PC-9 (cell line): ENCODE results near the gene CFAP20DC. TPM values are rescaled to one million over a fixed set of nuclear protein-coding genes. Genes with fewer than 3 reads are reported as not detected.

Experiments used
- BruUV-seq: library from RNA; stranded (reverse); fragments of 400-500 nt; replicated peaks from 2 replicates; lab custom pipeline; 2021; lab: Mats Ljungman, UMichigan
- CTCF ChIA-PET: fragments of 300-600 bp; sonication (Branson Sonifier 250); formaldehyde crosslinking; loops from one replicate; lab custom pipeline; 2022; ENCODE audit warnings: antibody characterized with exemption; lab: Charles Lee
- POLR2A ChIA-PET: fragments of 300-600 bp; sonication (Branson Sonifier 250); formaldehyde crosslinking; loops from one replicate; lab custom pipeline; 2022; ENCODE audit warnings: antibody characterized with exemption; ENCODE audit not compliant: unreplicated experiment; lab: Charles Lee
- DNase-seq, 2 experiments: peaks; one replicate each; pipeline versions ENCODE4 v3.0.0 to v3.0.0-alpha.2; 2015 to 2022; ENCODE audit warnings: mixed read lengths in 1 of 2
- H2AFZ ChIP-seq: fragments of 200-600 bp; sonication (generic); 2 replicates; pipeline ENCODE4 v1.8.1; 2017; ENCODE audit warnings: antibody characterized with exemption
- H3F3A ChIP-seq: fragments of 200-600 bp; sonication (generic); 2 replicates; pipeline ENCODE4 v1.8.1; 2017; ENCODE audit warnings: antibody characterized with exemption, mild to moderate bottlenecking, low read depth; ENCODE audit not compliant: insufficient read depth
- H3K27ac ChIP-seq: fragments of 200-600 bp; sonication (generic); 2 replicates; pipeline ENCODE4 v1.6.1; 2016; ENCODE audit warnings: mixed run types
- H3K27me3 ChIP-seq: fragments of 200-600 bp; sonication (generic); 2 replicates; pipeline ENCODE4 v1.6.1; 2016; ENCODE audit warnings: low read depth, mixed run types; ENCODE audit not compliant: insufficient read depth
- H3K36me3 ChIP-seq: fragments of 200-600 bp; sonication (generic); 2 replicates; pipeline ENCODE4 v1.6.1; 2016; ENCODE audit warnings: low read depth, mixed run types
- H3K4me1 ChIP-seq: fragments of 200-600 bp; sonication (generic); replicated peaks from 2 replicates; pipeline ENCODE4 v1.6.1; 2016; ENCODE audit warnings: mixed run types; ENCODE audit not compliant: insufficient read depth
- H3K4me2 ChIP-seq: fragments of 200-600 bp; sonication (generic); 2 replicates; pipeline ENCODE4 v1.6.1; 2017; ENCODE audit warnings: mixed run types
- H3K4me3 ChIP-seq: fragments of 200-600 bp; sonication (generic); 2 replicates; pipeline ENCODE4 v1.6.1; 2016; ENCODE audit warnings: mixed run types
- H3K79me2 ChIP-seq: fragments of 200-600 bp; sonication (generic); 2 replicates; pipeline ENCODE4 v1.6.1; 2017; ENCODE audit warnings: low read depth, mixed run types
- H3K9me2 ChIP-seq: fragments of 200-600 bp; sonication (generic); 2 replicates; pipeline ENCODE4 v1.8.1; 2017; ENCODE audit warnings: mild to moderate bottlenecking; ENCODE audit not compliant: insufficient read depth
- H3K9me3 ChIP-seq: fragments of 200-600 bp; sonication (generic); 2 replicates; pipeline ENCODE4 v1.8.1; 2016; ENCODE audit warnings: low read depth; ENCODE audit not compliant: insufficient read depth
- H4K20me1 ChIP-seq: fragments of 200-600 bp; sonication (generic); 2 replicates; pipeline ENCODE4 v1.8.1; 2017; ENCODE audit not compliant: insufficient read depth
- EZH2 ChIP-seq: fragments of 200-600 bp; sonication (generic); IDR thresholded peaks from 2 replicates; pipeline ENCODE4 v1.8.0; 2017; ENCODE audit warnings: antibody characterized with exemption, low read depth
- intact Hi-C: fragments of 100-400 bp; cut with micrococcal nuclease; formaldehyde crosslinking; loops from one replicate; pipeline ENCODE4 v1.10.0; 2022; ENCODE audit not compliant: unreplicated experiment
- total RNA-seq: library from RNA; stranded (reverse); gene quantifications from 2 replicates; pipeline ENCODE4 v1.2.3, GENCODE V29; 2021
- TF ChIP-seq, protein P1 (sequence below): fragments of 200-600 bp; sonication (generic); conservative IDR thresholded peaks from 2 replicates; pipeline ENCODE4 v1.6.1; 2017; ENCODE audit warnings: mixed run types, antibody characterized with exemption, mild to moderate bottlenecking, moderate library complexity

The CFAP20DC gene
- total RNA-seq, 1 experiment from 2014 or later, result 6.7 TPM

DNA sequence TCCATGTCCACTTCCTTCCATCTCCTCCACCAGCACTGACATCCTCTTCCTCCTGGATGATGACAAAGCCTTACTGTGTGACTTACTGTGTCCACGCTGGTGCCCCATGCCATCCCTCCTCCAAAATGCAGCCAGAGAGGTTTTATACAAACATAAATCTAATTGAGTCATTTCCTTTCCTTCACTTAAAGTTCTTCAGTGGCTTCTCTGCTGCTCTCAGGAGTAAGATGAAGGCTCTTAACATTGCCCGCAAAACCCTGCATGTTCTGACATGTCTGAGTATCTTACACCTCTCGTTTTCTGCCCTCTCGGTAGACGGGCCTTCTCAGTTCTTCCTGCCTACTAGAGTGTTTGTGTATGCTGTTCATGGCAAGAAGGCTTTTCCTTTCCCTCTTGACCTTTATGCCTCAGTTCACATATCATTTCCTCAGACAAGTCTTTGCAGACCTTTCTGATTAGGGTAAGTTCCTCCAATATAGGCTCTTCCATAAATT lies 175.5 kb downstream of the CFAP20DC start:
- TF ChIP-seq, protein P1, sequence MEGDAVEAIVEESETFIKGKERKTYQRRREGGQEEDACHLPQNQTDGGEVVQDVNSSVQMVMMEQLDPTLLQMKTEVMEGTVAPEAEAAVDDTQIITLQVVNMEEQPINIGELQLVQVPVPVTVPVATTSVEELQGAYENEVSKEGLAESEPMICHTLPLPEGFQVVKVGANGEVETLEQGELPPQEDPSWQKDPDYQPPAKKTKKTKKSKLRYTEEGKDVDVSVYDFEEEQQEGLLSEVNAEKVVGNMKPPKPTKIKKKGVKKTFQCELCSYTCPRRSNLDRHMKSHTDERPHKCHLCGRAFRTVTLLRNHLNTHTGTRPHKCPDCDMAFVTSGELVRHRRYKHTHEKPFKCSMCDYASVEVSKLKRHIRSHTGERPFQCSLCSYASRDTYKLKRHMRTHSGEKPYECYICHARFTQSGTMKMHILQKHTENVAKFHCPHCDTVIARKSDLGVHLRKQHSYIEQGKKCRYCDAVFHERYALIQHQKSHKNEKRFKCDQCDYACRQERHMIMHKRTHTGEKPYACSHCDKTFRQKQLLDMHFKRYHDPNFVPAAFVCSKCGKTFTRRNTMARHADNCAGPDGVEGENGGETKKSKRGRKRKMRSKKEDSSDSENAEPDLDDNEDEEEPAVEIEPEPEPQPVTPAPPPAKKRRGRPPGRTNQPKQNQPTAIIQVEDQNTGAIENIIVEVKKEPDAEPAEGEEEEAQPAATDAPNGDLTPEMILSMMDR, result no peak
- TF ChIP-seq EZH2, result no peak
- ChIA-PET CTCF (no interaction called here), POLR2A (no interaction called here)
- H3K27ac ChIP-seq, result no peak overlapping the region
- H3K4me2 ChIP-seq, result no peak overlapping the region
- BruUV-seq, result no TSS peak
- no peaks in the 10 kb centered on the region for H3K9me3 ChIP-seq
- intact Hi-C loops, result no loop called here
- H3K4me1 ChIP-seq, result peaks cover 6% of the 10 kb centered on the region; the same call in 1 of the 2 replicates
- H2AFZ ChIP-seq, result no peak overlapping the region
- no peaks in the 10 kb centered on the region for H4K20me1 ChIP-seq
- H3K9me2 ChIP-seq, result no peaks in the 10 kb centered on the region
- no peak overlapping the region for H3K4me3 ChIP-seq
- no peaks in the 10 kb centered on the region for H3K27me3 ChIP-seq
- no peaks in the 10 kb centered on the region for H3K36me3 ChIP-seq
- DNase-seq, result no peak
- no peaks in the 10 kb centered on the region for H3K79me2 ChIP-seq
- H3F3A ChIP-seq, result 0 out of 2 replicates have a peak, but pooled peaks cover 6% of the 10 kb centered on the region

DNA sequence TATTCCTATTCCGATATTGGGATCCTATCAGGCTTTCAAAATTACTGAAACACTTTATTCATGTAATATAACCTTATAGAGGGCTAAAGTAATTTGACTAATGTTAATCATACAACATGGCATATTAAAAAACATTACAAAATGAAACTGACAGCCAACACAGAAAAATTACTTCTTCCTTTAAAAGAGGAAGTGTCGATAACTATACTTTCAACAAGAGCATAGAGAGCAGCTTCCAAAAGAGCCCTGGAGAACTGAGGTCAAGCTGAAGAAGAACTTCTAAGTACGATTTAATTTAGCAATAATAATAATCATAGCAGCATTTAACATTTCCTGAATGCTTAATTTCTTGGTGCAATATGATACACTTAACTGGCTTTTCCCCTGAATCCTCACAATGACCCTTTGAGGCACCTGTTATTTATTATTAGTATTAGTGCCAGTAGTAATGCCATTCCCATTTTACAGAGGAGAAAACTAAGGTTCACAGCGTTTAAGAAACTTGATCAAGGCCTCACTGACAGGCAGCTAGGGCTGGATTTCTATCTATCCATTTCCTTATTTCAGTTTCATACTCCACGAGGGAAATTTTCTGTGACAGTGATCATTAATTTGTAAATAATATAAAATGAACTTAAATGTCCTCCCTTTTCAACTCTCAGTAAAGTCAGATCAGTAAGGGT lies 181.6 kb downstream of the CFAP20DC start:
- Histone ChIP-seq H3K79me2 (no peaks in the 10 kb centered on the region), H3K4me2 (no peak overlapping the region), H3K27ac (no peak overlapping the region), H3K27me3 (no peaks in the 10 kb centered on the region), H3K36me3 (no peaks in the 10 kb centered on the region), H3K9me3 (no peaks in the 10 kb centered on the region), H3K4me3 (no peak overlapping the region), H3K9me2 (no peaks in the 10 kb centered on the region), H3K4me1 (no peaks in the 10 kb centered on the region), H3F3A (no peaks in the 10 kb centered on the region), H2AFZ (no peak overlapping the region), H4K20me1 (no peaks in the 10 kb centered on the region)
- no TSS peak for BruUV-seq
- TF ChIP-seq, protein P1, result no peak
- ChIA-PET POLR2A (no interaction called here), CTCF (no interaction called here)
- intact Hi-C loops, result no loop called here
- no peak for DNase-seq

DNA sequence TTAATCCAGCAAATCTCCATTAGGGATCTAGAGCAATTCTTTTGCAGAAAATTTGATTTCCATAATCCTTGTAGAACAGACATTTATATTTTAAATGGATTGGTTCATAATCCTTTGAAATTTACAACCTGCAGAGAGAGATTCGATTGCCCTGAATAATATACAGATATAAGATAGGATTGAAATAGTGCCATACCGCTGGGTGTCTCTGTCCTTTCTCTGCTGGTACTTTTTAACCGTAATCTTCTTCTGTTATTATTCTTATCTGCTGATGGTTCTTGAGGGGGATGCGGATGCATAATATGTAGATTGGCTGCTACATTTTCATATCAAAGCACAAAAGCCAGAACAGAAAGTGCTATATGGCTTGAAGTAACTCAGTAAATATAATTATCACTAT lies 182.2 kb downstream of the CFAP20DC start:
- no peak overlapping the region for H3K4me3 ChIP-seq
- H3K27me3 ChIP-seq, result no peaks in the 10 kb centered on the region
- H3K9me2 ChIP-seq, result no peaks in the 10 kb centered on the region
- no peak overlapping the region for H2AFZ ChIP-seq
- H3K9me3 ChIP-seq, result no peaks in the 10 kb centered on the region
- H3K36me3 ChIP-seq, result no peaks in the 10 kb centered on the region
- H3K4me1 ChIP-seq, result no peaks in the 10 kb centered on the region
- H3K4me2 ChIP-seq, result no peak overlapping the region
- no peaks in the 10 kb centered on the region for H4K20me1 ChIP-seq
- CTCF ChIA-PET, result no interaction called here
- intact Hi-C loops, result no loop called here
- H3F3A ChIP-seq, result no peaks in the 10 kb centered on the region
- TF ChIP-seq, protein P1, result no peak
- TF ChIP-seq EZH2, result no peak
- DNase-seq, result no peak
- no peak overlapping the region for H3K27ac ChIP-seq
- BruUV-seq, result no TSS peak
- H3K79me2 ChIP-seq, result no peaks in the 10 kb centered on the region
- POLR2A ChIA-PET, result no interaction called here
